H1 (cell line): ENCODE results near the gene RILPL1. TPM values are rescaled to one million over a fixed set of nuclear protein-coding genes. Genes with fewer than 3 reads are reported as not detected.

ENCODE experiments used
- CTCF ChIA-PET: fragments of 300-600 bp; sonication (Branson Sonifier 250); formaldehyde crosslinking; loops from one replicate; lab custom pipeline; 2021; ENCODE audit not compliant: partially characterized antibody; lab: Charles Lee
- POLR2A ChIA-PET: fragments of 300-600 bp; sonication (Branson Sonifier 250); formaldehyde crosslinking; loops from one replicate; lab custom pipeline; 2021; ENCODE audit warnings: inconsistent platforms; ENCODE audit not compliant: partially characterized antibody; lab: Charles Lee
- DNase-seq, 2 experiments: peaks; one replicate each; pipeline versions ENCODE4 v3.0.0 to v3.0.0-alpha.2; 2010 to 2022; ENCODE audit warnings: low spot score in 2 of 2, low read depth in 1 of 2, mixed read lengths in 1 of 2
- FAIRE-seq: peaks from 2 replicates; lab custom pipeline; 2011; peaks lifted over from hg19 to GRCh38; lab: Jason Lieb, UNC
- H2AFZ ChIP-seq: 2 replicates; pipeline ENCODE4 v1.8.1; 2012; ENCODE audit warnings: low read length, inconsistent platforms
- H2AK5ac ChIP-seq: 2 replicates; pipeline ENCODE4 v1.6.1; 2013; ENCODE audit warnings: low read depth, low read length
- H2BK120ac ChIP-seq: replicated peaks from 2 replicates; pipeline ENCODE3; 2013; ENCODE audit warnings: low read depth, low read length, inconsistent platforms
- H2BK12ac ChIP-seq: 2 replicates; pipeline ENCODE4 v1.6.1; 2013; ENCODE audit warnings: low read depth, low read length
- H2BK15ac ChIP-seq: 2 replicates; pipeline ENCODE4 v1.6.1; 2013; ENCODE audit warnings: low read length
- H2BK20ac ChIP-seq: 2 replicates; pipeline ENCODE4 v1.6.1; 2013; ENCODE audit warnings: low read length
- H2BK5ac ChIP-seq: 2 replicates; pipeline ENCODE4 v1.6.1; 2013; ENCODE audit warnings: low read depth, low read length
- H3K14ac ChIP-seq: 2 replicates; pipeline ENCODE4 v1.6.1; 2013; ENCODE audit warnings: inconsistent platforms; ENCODE audit not compliant: insufficient read length
- H3K18ac ChIP-seq: 2 replicates; pipeline ENCODE4 v1.6.1; 2013; ENCODE audit warnings: low read length; ENCODE audit errors: extremely low read depth
- H3K23ac ChIP-seq: 2 replicates; pipeline ENCODE4 v1.6.1; 2013; ENCODE audit warnings: inconsistent platforms; ENCODE audit not compliant: insufficient read length
- H3K23me2 ChIP-seq: 2 replicates; pipeline ENCODE4 v1.6.1; 2013; ENCODE audit warnings: low read depth, low read length
- H3K27ac ChIP-seq: 2 replicates; pipeline ENCODE4 v1.6.1; 2011; ENCODE audit warnings: low read depth, low read length, inconsistent platforms
- H3K27me3 ChIP-seq, 4 experiments: replicated peaks in 1 of 4; 1 replicate in 1 of 4; 2 replicates in 3 of 4; pipeline versions ENCODE4 v1.6.1 to v1.8.1; 2011 to 2013; ENCODE audit warnings: low read length in 3 of 4, mild to moderate bottlenecking in 3 of 4, inconsistent platforms in 2 of 4, mixed read lengths in 2 of 4, moderate library complexity in 1 of 4; ENCODE audit not compliant: control insufficient read depth in 3 of 4, insufficient read depth in 3 of 4; ENCODE audit errors: extremely low read depth in 1 of 4
- H3K36me3 ChIP-seq, 4 experiments: 2 replicates each; pipeline versions ENCODE4 v1.6.1 to v1.8.1; 2011 to 2013; ENCODE audit warnings: mild to moderate bottlenecking in 4 of 4, low read length in 3 of 4, moderate library complexity in 2 of 4, control low read depth in 1 of 4, inconsistent platforms in 1 of 4; ENCODE audit not compliant: insufficient read depth in 4 of 4, control insufficient read depth in 2 of 4
- H3K4ac ChIP-seq: replicated peaks from 2 replicates; pipeline ENCODE3; 2013; ENCODE audit warnings: low read length, low read depth, mixed read lengths, inconsistent platforms; ENCODE audit not compliant: insufficient read length
- H3K4me1 ChIP-seq, 4 experiments: replicated peaks in 1 of 4; 1 replicate in 1 of 4; 2 replicates in 3 of 4; pipeline versions ENCODE4 v1.6.1 to v1.8.1; 2011 to 2013; ENCODE audit warnings: low read length in 3 of 4, inconsistent platforms in 2 of 4, mixed read lengths in 1 of 4; ENCODE audit not compliant: insufficient read depth in 4 of 4, control insufficient read depth in 3 of 4
- H3K4me2 ChIP-seq, 2 experiments: 2 replicates each; pipeline versions ENCODE4 v1.6.1 to v1.8.1; 2011 to 2013; ENCODE audit warnings: low read depth in 2 of 2, low read length in 2 of 2, control low read depth in 1 of 2, inconsistent platforms in 1 of 2, mild to moderate bottlenecking in 1 of 2; ENCODE audit not compliant: insufficient read depth in 1 of 2
- H3K4me3 ChIP-seq, 4 experiments: fragments of 200-600, 300-600 bp in 1 of 4; sonication (generic), shearing (Covaris generic), sonication (Bioruptor Twin) in 1 of 4; 2 replicates each; pipeline versions ENCODE4 v1.5.1 to v1.8.1; 2011 to 2016; ENCODE audit warnings: low read length in 4 of 4, low read depth in 3 of 4, control low read depth in 2 of 4, inconsistent platforms in 2 of 4, mild to moderate bottlenecking in 2 of 4, mixed read lengths in 1 of 4, moderate library complexity in 1 of 4; ENCODE audit not compliant: insufficient read depth in 2 of 4; ENCODE audit errors: extremely low read depth in 1 of 4
- H3K56ac ChIP-seq: replicated peaks from 2 replicates; pipeline ENCODE3; 2013; ENCODE audit warnings: low read depth, mild to moderate bottlenecking, mixed read lengths, low read length, inconsistent platforms; ENCODE audit not compliant: insufficient read length
- H3K79me1 ChIP-seq: 2 replicates; pipeline ENCODE4 v1.6.1; 2013; ENCODE audit warnings: low read depth, low read length, control low read depth
- H3K79me2 ChIP-seq, 2 experiments: 2 replicates each; pipeline versions ENCODE4 v1.6.1 to v1.8.1; 2012 to 2013; ENCODE audit warnings: low read length in 2 of 2, mild to moderate bottlenecking in 2 of 2, inconsistent platforms in 1 of 2; ENCODE audit not compliant: insufficient read depth in 2 of 2, control insufficient read depth in 1 of 2
- H3K9ac ChIP-seq, 4 experiments: replicated peaks in 1 of 4; 1 replicate in 1 of 4; 2 replicates in 3 of 4; pipeline versions ENCODE4 v1.6.1 to v1.8.1; 2011 to 2013; ENCODE audit warnings: low read depth in 3 of 4, low read length in 3 of 4, control low read depth in 2 of 4, mild to moderate bottlenecking in 2 of 4, moderate library complexity in 2 of 4, inconsistent platforms in 1 of 4; ENCODE audit errors: extremely low read depth in 1 of 4
- H3K9me3 ChIP-seq, 2 experiments: 2 replicates each; pipeline versions ENCODE4 v1.6.1 to v1.8.1; 2012 to 2013; ENCODE audit warnings: mild to moderate bottlenecking in 2 of 2, moderate library complexity in 2 of 2, control low read depth in 1 of 2, inconsistent platforms in 1 of 2, low read depth in 1 of 2, low read length in 1 of 2, mixed read lengths in 1 of 2; ENCODE audit not compliant: insufficient read depth in 2 of 2
- H4K20me1 ChIP-seq, 2 experiments: replicated peaks in 1 of 2; 2 replicates each; pipeline versions ENCODE3 to v1.8.1; 2011 to 2013; ENCODE audit warnings: inconsistent platforms in 2 of 2, low read length in 2 of 2, mild to moderate bottlenecking in 1 of 2; ENCODE audit not compliant: insufficient read depth in 2 of 2, control insufficient read depth in 1 of 2
- H4K5ac ChIP-seq: 2 replicates; pipeline ENCODE4 v1.6.1; 2013; ENCODE audit warnings: low read length, low read depth, mixed read lengths, inconsistent platforms; ENCODE audit not compliant: insufficient read length
- H4K8ac ChIP-seq: 2 replicates; pipeline ENCODE4 v1.8.0; 2013; ENCODE audit warnings: mild to moderate bottlenecking, moderate library complexity, low read length, inconsistent platforms; ENCODE audit not compliant: insufficient read depth; ENCODE audit errors: extremely low read depth
- H4K91ac ChIP-seq: replicated peaks from 2 replicates; pipeline ENCODE3; 2013; ENCODE audit warnings: low read length, mixed read lengths, inconsistent platforms; ENCODE audit not compliant: insufficient read length
- RAD21 ChIP-seq, 2 experiments: IDR thresholded peaks in 1 of 2; conservative IDR thresholded peaks in 1 of 2; 2 replicates each; pipeline ENCODE4 v1.6.1; 2011; ENCODE audit warnings: low read depth in 2 of 2, low read length in 2 of 2, improper control_type of control experiment in 1 of 2, inconsistent platforms in 1 of 2, mild to moderate bottlenecking in 1 of 2, moderate library complexity in 1 of 2
- ZNF274 ChIP-seq: IDR thresholded peaks from 2 replicates; pipeline ENCODE4 v1.7.0; 2012; ENCODE audit warnings: low read length, borderline replicate concordance; ENCODE audit errors: extremely low read depth
- WGBS, 2 experiments: shearing (Covaris generic) in 1 of 2; methylation state at CpG; one replicate each; pipeline versions ENCODE4 v1.1.6 to v1.1.7; 2013 to 2015; ENCODE audit warnings: low lambda C conversion rate in 2 of 2, mixed read lengths in 2 of 2, inconsistent platforms in 1 of 2, low coverage in 1 of 2, missing lambda C conversion rate in 1 of 2; ENCODE audit not compliant: insufficient replicate concordance in 2 of 2, insufficient coverage in 1 of 2, insufficient read length in 1 of 2; ENCODE audit errors: extremely low coverage in 1 of 2, missing lambda C conversion rate in 1 of 2; 5-methylcytosine and 5-hydroxymethylcytosine counted together
- polyA plus RNA-seq, 7 experiments: library from polyadenylated mRNA; depleted of rRNA in 3 of 7; stranded (reverse) in 5 of 7; unstranded in 2 of 7; fragments of >200 nt in 5 of 7; fragments of 200-250 nt in 2 of 7; gene quantifications; 1 replicate in 5 of 7; 2 replicates in 1 of 7; 4 replicates in 1 of 7; pipeline versions ENCODE4 v1.2.1 to v1.2.3, GENCODE V29; 2011 to 2013; ENCODE audit warnings: missing spikeins in 2 of 7, mixed read lengths in 2 of 7
- total RNA-seq: library from RNA; stranded (reverse); fragmentation: NEBNext Ultra II Directional; extraction: Animal tissue kit (Norgen Biotek cat#: 25700); gene quantifications from 2 replicates; pipeline ENCODE4 v1.2.1, GENCODE V29; 2021

RILPL1 gene
- total and polyA plus RNA-seq, 2 of the 8 experiments (the other 6 are each of a cell fraction or from before 2014, with no cell fraction given) = 6.7 to 9.4 TPM

DNA sequence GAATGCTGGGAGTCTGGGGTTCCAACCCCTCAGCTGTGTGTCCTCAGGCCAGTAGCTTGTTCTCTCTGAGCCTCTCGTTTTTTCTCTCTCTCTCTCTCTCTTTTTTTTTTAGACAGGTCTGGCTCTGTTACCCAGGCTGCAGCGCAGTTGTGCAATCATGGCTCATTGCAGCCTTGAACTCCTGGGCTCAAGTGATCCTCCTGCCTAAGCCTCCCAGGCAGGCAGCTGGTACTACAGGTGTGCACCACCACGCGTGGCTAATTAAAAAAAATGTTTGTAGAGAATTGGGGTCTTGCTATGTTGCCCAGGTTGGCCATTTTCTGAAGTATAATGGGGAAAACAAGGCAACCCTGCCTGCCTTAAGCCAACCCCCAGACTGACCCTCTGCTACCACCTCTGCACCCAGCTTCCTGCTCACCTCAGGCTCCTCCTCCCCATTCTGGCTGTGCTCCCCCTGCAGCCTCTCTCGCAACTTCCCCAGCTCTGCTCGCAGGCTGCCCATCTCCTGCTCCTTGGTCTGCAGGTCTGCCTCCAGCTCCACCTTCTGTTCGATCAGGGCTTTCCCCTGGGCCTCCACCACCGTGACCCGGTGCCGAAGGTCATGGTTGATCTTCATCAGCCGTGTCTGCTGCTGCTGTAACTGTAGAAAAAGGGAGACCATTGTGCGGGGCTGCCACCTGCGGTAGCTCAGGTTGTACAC is 35.2 kb downstream of the RILPL1 start:
- ChIA-PET CTCF (interaction anchor here (0.7 to 1.4 kb wide), 4 partner anchors 9 to 260 kb away, joined by 3 to 5 read pairs (median 3); no protein-coding TSS in a partner anchor), POLR2A (interaction anchor here (0.8 to 1.7 kb wide), 3 partner anchors 11 to 62 kb away, joined by 3 to 4 read pairs (median 3); partner anchors contain the start of gene RILPL2)
- TF ChIP-seq RAD21 (IDR thresholded peaks at IDR 0.05 in 1 of 2, conservative IDR thresholded peaks at IDR 0.05 in 1 of 2; ENCODE audit: low read depth in 2 of 2, low read length in 2 of 2) = peak in 1 of 2 experiments; percentile 21; a peak in 1 of 4 replicates
- no peak for TF ChIP-seq ZNF274
- Histone ChIP-seq H2BK20ac (no peak overlapping the region), H4K5ac (no peak overlapping the region), H3K56ac (no peak overlapping the region), H3K4me1 (peaks cover 0 to 3% (median 0%) of the 10 kb centered on the region in 4 experiments; a peak in 1 of 7 replicates), H3K9ac (no peak overlapping the region), H3K79me1 (no peaks in the 10 kb centered on the region), H4K20me1 (peaks cover 0 to 4% of the 10 kb centered on the region in 2 experiments), H3K79me2 (no peaks in the 10 kb centered on the region), H2BK12ac (no peak overlapping the region), H3K4me2 (no peak overlapping the region), H3K27ac (no peak overlapping the region), H3K18ac (no peak overlapping the region), H3K23ac (no peak overlapping the region), H3K9me3 (no peaks in the 10 kb centered on the region), H2BK15ac (no peak overlapping the region), H4K91ac (no peak overlapping the region), H2AFZ (no peak overlapping the region), H3K23me2 (no peaks in the 10 kb centered on the region), H3K4ac (no peak overlapping the region), H2BK120ac (no peak overlapping the region), H2BK5ac (no peak overlapping the region), H4K8ac (no peak overlapping the region), H3K4me3 (no peak overlapping the region), H3K36me3 (no peaks in the 10 kb centered on the region), H2AK5ac (no peak overlapping the region), H3K27me3 (no peaks in the 10 kb centered on the region), H3K14ac (no peak overlapping the region)
- 90% methylated on average over 13 of the region's 13 CpGs; no CpG with 5 or more reads in 1 of the 2 experiments for whole genome bisulfite sequencing, 2 experiments
- DNase-seq (no peak), FAIRE-seq (no peak)
